Endometrium (tissue), 2 donors: Measurements from ENCODE around the gene PI4K2A.
"Not testable (repeated sequence)": the region's sequence is repeated elsewhere in the genome, so short reads cannot be mapped to it uniquely, and the experiment has no call there.

Experiments used
- FAIRE-seq: peaks from 2 replicates; lab custom pipeline; 2012; peaks lifted over from hg19 to GRCh38; lab: Jason Lieb, UNC
- donor health status: control.
- donor health status: control.

The PI4K2A gene

GRCh38 chr10:97675222-97675621, 34.8 kb downstream of the PI4K2A start:
- no peak for FAIRE-seq

GRCh38 chr10:97676770-97677581, 36.5 kb downstream of the PI4K2A start:
- FAIRE-seq: no peak

- no peak for FAIRE-seq
Observed at GRCh38 chr10:97679594-97679993, 39.1 kb downstream of the PI4K2A start.

GRCh38 chr10:97682042-97682441, 41.6 kb downstream of the PI4K2A start:
- no peak for FAIRE-seq

DNA sequence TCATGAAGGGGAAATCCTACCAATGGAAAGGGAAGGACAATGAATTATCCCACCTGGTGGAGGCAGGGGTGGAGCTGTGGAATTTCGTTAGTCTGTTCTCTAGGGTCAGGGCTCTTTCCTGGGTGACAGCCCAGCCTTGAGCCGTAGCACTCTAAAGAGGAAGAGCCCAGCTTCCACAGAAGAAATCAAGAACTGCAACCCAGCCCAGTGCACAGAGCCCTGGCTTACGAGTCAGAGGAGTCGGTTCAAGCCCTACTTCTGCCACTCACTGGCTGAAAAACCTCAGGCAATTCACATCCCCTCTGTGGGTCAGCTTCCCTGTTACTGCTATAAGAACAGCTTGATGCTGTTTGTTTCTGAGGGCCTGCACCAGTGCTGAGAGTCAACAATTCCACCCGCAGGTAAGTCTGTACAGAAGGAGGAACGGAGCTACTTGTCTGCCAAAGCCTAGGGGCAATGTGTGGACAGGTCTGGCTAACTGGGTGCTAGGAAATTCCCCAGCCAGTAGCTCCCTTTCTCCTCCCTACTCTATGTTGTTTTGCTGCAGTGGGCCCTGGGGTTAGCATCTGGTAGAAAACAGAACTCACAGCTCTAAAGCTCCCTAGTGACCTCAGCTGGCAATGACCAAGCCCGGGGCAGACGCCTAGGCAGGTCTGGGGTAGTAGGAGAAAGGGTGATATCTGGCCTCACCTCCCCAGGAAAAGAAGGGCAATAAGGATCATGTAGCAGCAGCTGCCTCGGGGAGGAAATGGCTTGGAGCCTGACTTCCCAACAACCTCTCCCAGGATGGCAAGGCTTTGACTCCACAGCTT, 43.3 kb downstream of the PI4K2A start:
- FAIRE-seq: no peak

DNA sequence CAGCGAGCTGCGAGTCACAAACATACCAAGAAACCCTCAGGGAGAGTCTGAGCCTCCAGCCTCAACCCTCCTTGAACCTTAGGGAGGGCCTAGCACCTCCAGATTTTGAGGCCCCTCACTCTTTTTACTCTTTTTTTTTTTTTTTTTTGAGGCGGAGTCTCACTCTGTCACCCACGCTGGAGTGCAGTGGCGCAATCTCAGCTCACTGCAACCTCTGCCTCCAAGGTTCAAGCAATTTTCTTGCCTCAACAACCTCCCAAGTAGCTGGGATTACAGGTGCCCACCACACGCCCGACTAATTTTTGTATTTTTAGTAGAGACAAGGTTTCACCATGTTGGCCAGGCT, 43.9 kb downstream of the PI4K2A start:
- FAIRE-seq: not testable (repeated sequence)

GRCh38 chr10:97684866-97685394, 44.5 kb downstream of the PI4K2A start:
- no peak for FAIRE-seq

- FAIRE-seq: no peak
Observed at GRCh38 chr10:97685395-97685958, 45.0 kb downstream of the PI4K2A start.

- no peak for FAIRE-seq
Observed at GRCh38 chr10:97686301-97686961, 46.0 kb downstream of the PI4K2A start.

DNA sequence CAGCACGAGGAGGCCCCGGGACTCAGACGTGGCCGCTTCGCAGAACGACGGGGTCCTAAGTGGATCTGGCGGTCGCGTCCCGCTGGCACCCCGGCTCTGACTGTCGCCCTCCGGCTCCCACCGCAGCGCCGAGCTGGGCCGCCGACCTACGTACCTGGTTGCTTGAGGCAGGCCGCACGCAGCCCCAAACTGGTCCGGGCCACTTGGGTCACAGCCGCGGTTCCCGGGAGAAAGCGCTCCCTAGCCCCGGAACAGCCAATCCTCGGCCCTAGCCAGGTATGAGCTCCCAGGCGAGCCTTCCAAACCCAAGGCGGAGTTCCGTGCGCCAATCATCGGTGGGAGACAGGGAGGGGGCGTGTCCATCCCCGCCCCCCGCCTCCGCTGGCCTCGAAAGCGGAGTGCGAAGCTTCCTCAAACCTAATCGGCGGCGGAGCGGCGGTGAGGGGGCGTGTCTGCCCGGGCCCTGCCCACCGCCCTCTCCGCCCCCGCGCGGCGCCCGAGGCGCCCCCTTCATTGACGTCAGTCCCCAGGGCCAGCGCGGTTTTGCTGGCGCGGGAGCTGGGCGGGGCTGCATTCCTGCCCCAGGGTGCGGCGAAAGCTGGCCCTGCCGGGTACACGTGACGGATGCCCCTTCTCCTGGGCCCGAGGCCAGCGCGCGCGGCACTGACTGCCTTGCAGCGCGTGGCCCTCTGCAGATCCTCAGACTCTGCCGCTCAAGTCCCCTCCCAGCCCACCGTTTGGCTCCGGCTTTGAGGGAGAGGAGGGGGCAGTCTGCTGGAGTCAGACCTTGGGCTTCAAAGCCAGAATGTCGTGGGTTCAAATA, 46.7 kb downstream of the PI4K2A start, which contains the start of gene AVPI1:
Gene AVPI1 (minus strand): TSS at position 280 of the 823 bp plus-strand sequence. CDS start 7,336 bp downstream, outside the sequence.
- FAIRE-seq: no peak

GRCh38 chr10:97687785-97688781, 47.6 kb downstream of the PI4K2A start:
- no peak for FAIRE-seq

DNA sequence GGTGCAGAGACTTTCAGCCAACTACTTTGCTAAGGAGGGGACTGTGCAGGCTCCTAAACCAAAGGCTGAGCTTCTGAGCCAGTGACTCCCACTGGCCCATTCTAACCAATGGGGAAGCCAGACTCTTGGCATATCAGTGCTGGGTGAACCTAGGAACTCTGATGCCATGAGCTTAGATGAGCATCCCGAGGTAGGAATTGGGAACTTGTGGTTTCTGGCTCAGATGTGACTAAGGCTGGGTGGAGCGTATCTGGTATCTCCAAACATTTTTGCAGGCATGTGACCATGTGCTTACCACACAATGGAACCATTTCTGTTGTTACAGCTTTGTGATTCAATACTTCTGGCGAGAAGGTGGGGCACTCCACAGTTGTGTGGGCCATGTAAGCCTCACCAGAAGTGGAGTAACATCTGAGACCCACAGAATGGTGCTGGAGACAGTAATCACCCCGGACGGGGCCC, 49.1 kb downstream of the PI4K2A start:
- FAIRE-seq: no peak

- FAIRE-seq: no peak
Observed at GRCh38 chr10:97690133-97690532, 49.7 kb downstream of the PI4K2A start.

GRCh38 chr10:97698072-97698655, 57.7 kb downstream of the PI4K2A start:
- FAIRE-seq: not testable (repeated sequence)

- FAIRE-seq: no peak
Observed at GRCh38 chr10:97701438-97702069, 61.1 kb downstream of the PI4K2A start.

- no peak for FAIRE-seq
Observed at GRCh38 chr10:97703398-97704067, 63.1 kb downstream of the PI4K2A start.

DNA sequence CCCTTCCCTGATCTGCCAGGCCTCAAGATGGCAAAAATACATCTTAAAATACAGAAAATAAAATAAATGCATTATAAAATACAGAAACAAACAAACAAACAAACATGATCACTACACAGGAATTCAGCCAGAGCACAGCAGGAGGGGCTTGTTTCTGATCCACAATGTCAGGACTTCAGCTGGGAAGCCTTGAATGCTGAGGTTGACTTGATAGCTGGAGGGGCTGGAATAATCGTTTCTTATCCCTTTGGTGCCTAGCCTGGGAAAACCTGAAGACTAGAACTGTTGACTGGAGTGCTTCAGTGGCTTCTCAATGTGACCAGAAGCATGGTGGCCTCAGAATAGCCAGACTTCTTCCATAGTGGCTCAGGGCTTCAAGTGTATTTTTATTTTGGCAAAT, 63.9 kb downstream of the PI4K2A start:
- FAIRE-seq: no peak

DNA sequence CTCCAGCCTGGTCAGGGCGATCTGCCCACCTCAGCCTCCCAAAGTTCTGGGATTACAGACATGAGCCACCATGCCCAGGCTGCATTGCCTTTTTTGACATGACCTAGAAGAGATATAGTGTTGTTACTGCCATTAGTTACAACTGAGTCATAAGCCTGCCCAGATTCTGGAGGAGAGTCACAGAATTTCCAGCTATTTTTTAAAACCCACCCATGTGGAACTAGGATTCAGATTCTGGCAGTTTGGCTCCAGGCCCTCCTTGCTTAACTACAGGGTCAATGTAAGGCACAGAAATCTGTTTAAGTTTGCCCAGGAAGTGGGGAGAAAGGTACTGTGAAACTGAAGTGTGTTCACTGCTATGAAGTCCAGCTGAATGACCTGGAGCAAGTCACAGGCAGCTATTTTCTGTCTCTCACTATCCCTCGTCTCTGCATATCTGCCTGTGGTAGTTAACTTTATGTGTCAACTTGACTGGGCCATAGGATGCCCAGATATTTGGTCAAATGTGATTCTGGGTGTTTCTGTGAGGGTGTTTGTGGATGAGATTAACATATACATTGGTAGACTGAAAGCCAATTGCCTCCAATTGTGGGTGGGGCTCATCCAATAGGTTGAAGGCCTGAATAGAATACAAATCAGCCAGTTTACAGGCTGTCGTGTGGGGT, 64.7 kb downstream of the PI4K2A start:
- no peak for FAIRE-seq
